ENCODE data around the gene PHLDB2. TPM values are rescaled to one million over a fixed set of nuclear protein-coding genes. Genes with fewer than 3 reads are reported as not detected.

The PHLDB2 gene
- total and polyA plus RNA-seq, 2 of the 13 experiments (the other 11 are each of a cell fraction or from before 2014, with no cell fraction given) = 8.4 to 23.6 TPM

DNA sequence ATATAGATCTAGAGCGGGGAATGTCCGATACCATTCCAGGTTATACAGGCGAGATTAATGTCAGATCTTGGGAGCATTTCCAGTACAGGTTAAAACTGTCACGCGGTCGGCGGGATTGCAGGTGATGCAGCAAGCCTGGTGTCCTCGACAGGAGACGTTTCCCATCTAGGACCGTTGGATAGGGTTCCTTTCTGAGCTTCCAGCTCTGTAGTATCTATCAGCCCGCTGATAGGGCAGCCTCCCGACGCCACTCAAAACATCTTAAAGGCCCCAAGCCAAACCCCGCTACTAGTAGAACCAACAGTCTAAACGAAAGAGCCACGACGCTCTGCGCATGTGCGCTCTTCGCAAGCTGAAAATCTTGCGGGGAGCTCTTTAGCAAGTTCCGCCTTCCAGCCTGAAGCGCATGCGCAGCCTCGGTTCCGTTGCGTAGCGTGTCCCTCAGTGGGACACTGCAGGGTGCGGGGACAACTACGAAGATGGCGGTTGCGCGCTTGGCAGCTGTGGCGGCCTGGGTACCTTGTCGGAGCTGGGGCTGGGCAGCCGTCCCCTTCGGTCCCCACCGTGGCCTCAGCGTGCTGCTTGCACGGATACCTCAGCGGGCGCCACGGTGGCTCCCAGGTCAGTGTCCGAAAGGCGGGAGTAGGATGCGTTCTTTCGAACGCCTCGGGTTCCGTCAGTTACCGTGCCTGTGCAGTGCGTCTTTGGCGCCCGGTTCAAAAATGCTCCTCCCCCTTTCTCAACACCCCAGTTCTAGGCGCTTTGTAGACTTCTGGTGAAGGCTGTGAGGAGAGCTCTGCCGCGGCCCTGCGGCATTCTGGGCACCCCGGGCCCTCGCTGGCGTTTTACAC, 119.7 kb downstream of the PHLDB2 start, which contains the start of gene ABHD10 (continued):
- TF ChIP-seq, protein P1, sequence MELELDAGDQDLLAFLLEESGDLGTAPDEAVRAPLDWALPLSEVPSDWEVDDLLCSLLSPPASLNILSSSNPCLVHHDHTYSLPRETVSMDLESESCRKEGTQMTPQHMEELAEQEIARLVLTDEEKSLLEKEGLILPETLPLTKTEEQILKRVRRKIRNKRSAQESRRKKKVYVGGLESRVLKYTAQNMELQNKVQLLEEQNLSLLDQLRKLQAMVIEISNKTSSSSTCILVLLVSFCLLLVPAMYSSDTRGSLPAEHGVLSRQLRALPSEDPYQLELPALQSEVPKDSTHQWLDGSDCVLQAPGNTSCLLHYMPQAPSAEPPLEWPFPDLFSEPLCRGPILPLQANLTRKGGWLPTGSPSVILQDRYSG (CRISPR knock-in tag; IDR thresholded peaks at IDR 0.05) = 0 out of 2 replicates have a peak, but pooled peaks have one; percentile 78
- TF ChIP-seq NCOR1 (IDR thresholded peaks at IDR 0.05; ENCODE audit: borderline replicate concordance, low read length) = no peak
- TF ChIP-seq NFIB (CRISPR knock-in tag; IDR thresholded peaks at IDR 0.05; ENCODE audit: borderline replicate concordance) = no peak
- no peak for TF ChIP-seq ZZZ3 (CRISPR knock-in tag; IDR thresholded peaks at IDR 0.05; ENCODE audit: borderline replicate concordance)
- no peak for TF ChIP-seq ZNF207 (IDR thresholded peaks at IDR 0.05; ENCODE audit: borderline replicate concordance)
- TF ChIP-seq TIGD3 (CRISPR knock-in tag; IDR thresholded peaks at IDR 0.05; ENCODE audit: borderline replicate concordance) = no peak
- no peak; the same call in 1 of the 2 replicates for TF ChIP-seq RERE (CRISPR knock-in tag; IDR thresholded peaks at IDR 0.05; ENCODE audit: low read depth)
- peak; percentile 61; the same call in 1 of the 2 replicates for TF ChIP-seq GZF1 (CRISPR knock-in tag; IDR thresholded peaks at IDR 0.05)
- TF ChIP-seq ZNF790 (CRISPR knock-in tag; IDR thresholded peaks at IDR 0.05; ENCODE audit: borderline replicate concordance) = peak; percentile 46; the same call in 1 of the 2 replicates
- no peak for TF ChIP-seq SNAI1 (CRISPR knock-in tag; IDR thresholded peaks at IDR 0.05; ENCODE audit: borderline replicate concordance)
- peak; percentile 60; the same call in 1 of the 2 replicates for TF ChIP-seq ZNF746 (CRISPR knock-in tag; IDR thresholded peaks at IDR 0.05)
- no peak; the same call in 1 of the 2 replicates for TF ChIP-seq POLR2AphosphoS2 (IDR thresholded peaks at IDR 0.05; ENCODE audit: low read depth, low read length)
- TF ChIP-seq FOXA3 (CRISPR knock-in tag; IDR thresholded peaks at IDR 0.05) = no peak; the same call in 1 of the 2 replicates
- TF ChIP-seq RFXAP (CRISPR knock-in tag; IDR thresholded peaks at IDR 0.05; ENCODE audit: borderline replicate concordance) = peak; percentile 65; the same call in 1 of the 2 replicates
- TF ChIP-seq EEA1 (CRISPR knock-in tag; IDR thresholded peaks at IDR 0.05; ENCODE audit: borderline replicate concordance) = no peak; the same call in 1 of the 2 replicates
- TF ChIP-seq AKAP8 (CRISPR knock-in tag; IDR thresholded peaks at IDR 0.05) = no peak
- no peak for TF ChIP-seq ZSCAN12 (CRISPR knock-in tag; IDR thresholded peaks at IDR 0.05)
- 0 out of 2 replicates have a peak, but pooled peaks have one; percentile 77 for TF ChIP-seq ZNF614 (CRISPR knock-in tag; IDR thresholded peaks at IDR 0.05; ENCODE audit: borderline replicate concordance)
- no peak for TF ChIP-seq WIZ (CRISPR knock-in tag; IDR thresholded peaks at IDR 0.05)
- no peak for TF ChIP-seq ARHGAP35 (CRISPR knock-in tag; IDR thresholded peaks at IDR 0.05; ENCODE audit: borderline replicate concordance)
- TF ChIP-seq ZNF841 (CRISPR knock-in tag; IDR thresholded peaks at IDR 0.05; ENCODE audit: borderline replicate concordance) = no peak
- peak; percentile 93 for TF ChIP-seq ZNF350 (CRISPR knock-in tag; IDR thresholded peaks at IDR 0.05; ENCODE audit: borderline replicate concordance, low read depth)
